ENCODE data around the gene TMEM72.
"Not testable (repeated sequence)": the region's sequence is repeated elsewhere in the genome, so short reads cannot be mapped to it uniquely, and the experiment has no call there.

Gene TMEM72

DNA sequence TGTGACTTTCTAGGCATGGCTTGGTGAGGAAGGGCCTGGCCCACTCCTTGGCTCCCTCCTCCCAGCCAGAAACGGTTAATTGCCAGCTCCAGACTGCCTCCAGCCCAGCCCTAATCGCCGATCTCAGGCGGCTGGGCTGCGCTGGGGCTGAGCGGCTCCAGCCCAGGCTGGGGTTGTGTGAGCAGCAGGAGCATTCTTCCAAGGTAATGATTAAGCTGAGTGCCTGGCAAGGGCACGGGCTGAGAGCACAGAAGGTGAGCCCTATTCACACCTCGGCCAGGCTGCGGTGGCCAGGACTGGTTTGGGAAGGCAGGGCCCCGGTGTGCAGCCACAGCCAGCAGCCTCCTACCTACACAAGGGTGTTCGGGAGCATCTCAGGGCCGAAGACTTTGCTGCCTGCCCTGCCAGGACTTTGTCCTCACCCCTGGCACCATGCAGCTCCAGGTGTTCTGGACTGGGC lies at the start of gene TMEM72:
TSS of gene TMEM72 (plus strand) at position 257 of the 460 bp plus-strand sequence. CDS start at position 433, 176 bp downstream.
- DNase-seq = no peak

DNA sequence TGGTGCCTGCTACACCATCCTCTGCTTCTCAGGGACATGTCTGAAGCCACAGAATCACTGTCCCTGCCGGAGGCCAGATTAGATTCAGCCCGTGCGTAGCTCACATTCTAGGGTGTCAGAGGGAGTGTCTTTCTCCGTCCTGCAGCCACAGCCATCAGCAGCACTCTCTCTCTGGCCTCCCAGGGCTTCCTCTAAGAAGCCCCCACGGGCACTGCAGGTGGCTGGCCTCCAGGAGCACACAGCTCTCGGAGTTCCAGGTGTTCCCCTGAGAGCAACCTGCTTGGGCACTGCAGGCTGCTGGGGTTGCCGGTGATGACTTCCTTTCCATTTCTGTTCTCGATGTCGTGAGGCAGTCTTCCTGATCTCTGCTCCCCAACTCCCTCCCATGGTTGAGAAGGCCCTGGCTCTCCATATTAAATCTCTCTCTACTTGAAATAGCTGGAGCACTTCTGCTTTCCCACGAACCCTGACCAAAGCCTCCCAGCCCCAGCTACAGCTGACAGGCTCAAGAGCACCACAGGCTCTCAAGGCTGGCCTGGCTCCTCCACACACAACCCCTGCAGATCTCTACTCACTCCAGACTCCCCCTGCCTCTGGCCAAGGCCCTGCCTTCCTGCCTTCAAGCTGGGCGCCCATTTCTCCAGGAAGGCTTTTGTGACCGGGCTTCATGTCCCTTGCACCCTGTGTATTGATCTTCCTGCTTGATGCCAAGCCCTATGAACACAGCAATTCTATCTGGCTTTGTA lies 49.0 kb upstream of the TMEM72 start:
- DNase-seq = no peak

DNA sequence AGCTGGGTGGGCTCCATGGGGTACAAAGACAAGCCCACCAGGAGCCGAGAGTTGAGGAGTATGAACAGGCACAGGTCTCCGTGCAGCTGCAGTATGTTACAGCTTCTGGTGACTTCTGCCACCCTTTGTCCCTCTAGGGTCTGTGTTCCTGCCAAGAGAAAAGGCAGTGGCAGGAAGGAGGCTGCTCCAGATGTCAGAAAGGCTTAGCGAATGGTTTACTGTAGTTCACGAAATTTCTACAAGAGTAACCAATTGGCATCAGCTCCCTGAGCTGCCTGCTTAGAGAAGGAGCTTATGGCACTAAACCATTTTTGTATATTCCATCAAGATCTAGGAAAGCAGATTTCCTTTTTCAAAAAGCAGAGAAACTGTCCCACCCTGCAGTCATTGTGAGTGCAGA lies 48.2 kb upstream of the TMEM72 start:
- DNase-seq = no peak

DNA sequence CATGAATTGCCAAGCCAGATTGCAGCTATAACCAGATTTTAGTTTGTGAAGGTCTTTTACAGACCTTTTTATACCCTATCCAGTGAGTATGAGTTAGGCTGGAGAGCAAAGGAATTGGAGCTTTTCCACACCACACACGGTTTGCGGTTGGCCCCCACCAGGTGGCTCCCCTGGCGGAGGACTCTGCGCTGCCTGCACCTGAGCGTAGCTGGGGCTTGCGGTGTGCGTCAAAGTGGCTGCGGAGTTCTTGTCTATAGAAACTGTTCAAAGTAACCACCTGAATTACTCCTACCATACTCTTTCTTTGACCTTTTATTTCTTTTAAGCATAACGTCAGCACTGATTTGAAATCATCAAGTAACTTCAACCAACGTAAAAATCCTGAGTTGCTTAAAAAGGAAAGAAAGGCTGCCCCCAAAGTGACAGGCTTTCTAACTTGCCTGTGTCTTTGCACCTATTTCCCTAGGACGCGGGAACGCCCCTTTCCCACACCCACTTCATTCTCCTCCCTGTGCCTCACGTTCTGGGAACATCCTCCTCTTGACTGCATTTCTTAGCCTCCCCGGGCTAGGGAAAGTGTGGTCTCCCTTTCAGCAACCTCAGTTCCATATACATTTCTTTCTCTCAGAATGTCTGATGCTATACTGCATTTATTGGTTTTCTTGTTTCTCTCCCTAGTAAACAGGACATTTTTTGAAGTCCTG lies 47.6 kb upstream of the TMEM72 start:
- DNase-seq = no peak

DNA sequence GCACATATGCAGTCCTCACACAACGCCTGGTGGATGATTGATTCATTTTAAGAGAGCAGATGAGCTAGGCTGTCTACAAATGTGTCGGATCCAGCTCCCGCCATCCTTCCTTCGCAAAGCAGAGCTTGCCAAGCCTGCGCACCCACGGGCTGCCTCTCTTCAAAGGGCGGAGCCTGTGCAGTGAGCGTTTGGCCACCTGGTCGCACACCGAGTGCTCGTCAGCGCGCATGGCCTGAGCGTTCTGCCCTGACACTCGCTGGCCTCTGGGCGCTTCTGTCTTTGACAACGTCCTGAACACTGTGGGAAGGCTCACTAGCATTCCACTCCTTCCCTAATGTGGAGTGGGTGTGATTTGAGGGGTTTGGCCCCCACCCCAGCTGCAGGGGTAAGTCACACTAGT lies 47.1 kb upstream of the TMEM72 start:
- no peak for DNase-seq

DNA sequence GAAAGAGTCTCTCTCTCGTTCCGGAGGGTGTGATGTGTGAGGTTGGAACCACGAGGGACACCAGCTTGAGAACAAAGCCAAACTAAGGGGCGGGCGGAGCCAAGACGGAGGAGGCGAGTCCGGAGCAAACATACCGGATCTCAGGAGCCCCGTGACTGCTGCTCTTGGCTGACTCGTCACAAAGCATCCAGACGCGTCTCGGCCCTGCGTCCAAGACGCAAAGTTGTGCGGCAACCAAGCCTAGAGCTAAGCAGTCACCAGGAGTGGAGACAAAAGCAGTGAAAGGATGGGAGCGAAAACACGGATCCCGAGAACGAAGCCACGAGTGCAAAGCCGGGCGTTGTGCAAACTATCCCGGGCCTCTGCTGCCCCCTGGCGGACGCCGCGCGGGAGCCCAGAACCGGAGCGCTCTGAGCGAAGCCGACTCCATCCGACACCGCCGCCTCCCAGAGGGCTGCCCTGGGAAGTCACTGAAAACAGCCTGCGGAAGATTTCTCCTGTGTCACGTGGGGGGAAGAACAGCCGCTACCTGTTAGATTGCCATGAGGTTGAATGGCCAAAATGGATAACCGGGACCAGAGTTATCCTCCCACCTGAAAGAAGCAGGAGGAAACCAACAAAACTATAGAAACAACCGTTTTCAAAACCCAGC lies 46.4 kb upstream of the TMEM72 start:
- peak; percentile 23 for DNase-seq

DNA sequence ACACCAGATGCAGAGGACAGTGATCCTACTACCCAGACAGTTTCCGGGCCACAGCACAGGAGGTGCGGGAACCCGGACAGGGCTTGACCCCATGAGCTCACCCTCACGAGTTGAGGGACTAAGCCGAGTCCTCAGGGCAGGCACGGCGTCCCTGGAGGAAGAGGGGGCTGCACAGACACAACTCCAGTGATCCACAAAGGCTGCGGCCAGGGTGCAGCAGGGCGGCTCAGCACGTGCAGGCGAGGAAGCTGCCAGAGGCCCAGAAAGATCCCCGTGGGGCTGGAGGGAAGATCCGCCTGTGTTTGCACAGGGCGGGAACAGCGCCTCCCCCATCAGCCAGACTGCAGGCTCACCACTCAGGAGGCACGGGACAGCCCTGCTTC lies 45.9 kb upstream of the TMEM72 start:
- no peak for DNase-seq

DNA sequence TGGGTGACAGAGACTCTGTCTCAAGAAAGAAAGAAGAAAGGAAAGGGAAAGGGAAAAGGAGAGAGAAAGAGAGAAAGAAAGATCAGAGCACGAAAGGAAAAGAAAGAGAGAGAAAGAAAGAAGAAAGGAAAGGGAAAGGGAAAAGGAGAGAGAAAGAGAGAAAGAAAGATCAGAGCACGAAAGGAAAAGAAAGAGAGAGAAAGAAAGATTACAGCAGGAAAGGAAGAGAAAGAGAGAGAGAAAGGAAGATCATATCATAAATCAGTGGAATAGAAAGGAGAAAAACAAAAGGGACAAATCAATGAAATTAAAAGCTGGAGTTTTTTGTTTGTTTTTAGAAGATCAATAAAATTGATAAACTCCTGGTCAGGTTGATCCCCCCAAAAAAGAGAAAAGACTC lies 44.8 kb upstream of the TMEM72 start:
- DNase-seq = not testable (repeated sequence)

DNA sequence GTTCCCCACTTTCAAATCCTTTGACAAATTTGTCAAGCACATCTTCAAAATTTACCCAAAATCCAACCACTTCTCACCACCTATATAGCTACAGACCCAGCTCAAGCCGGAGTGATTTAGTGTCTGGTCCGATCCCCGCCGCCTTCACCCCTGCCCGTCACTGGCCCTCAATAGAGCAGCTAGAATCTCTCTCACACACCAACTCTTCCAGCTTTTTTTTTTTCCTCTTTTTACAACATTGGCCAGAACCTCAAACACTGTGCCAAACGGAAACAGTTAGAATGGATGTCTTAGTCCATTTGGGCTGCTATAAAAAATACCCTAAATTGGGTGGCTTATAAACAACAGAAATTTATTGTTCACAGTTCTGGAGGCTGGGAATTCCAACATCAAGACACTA lies 41.1 kb upstream of the TMEM72 start:
- DNase-seq = no peak

DNA sequence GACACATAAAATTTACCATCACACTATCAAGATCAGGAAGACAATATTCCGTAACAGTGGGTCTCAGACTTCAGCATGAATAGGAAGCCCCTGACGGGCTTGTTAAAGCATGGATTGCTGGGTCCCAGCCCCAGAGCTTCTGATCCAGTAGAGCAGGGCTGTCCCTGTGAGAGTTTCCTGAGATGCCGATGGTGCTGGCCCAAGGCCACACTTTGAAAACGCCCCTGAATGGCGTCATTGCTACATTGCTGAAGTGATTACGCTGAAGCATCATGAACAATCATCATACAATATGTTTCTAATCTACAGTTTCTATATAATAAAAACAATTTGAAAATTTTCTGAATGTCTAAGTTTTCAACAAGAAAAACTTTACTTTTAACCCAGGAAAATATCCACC lies 38.0 kb upstream of the TMEM72 start:
- no peak for DNase-seq

DNA sequence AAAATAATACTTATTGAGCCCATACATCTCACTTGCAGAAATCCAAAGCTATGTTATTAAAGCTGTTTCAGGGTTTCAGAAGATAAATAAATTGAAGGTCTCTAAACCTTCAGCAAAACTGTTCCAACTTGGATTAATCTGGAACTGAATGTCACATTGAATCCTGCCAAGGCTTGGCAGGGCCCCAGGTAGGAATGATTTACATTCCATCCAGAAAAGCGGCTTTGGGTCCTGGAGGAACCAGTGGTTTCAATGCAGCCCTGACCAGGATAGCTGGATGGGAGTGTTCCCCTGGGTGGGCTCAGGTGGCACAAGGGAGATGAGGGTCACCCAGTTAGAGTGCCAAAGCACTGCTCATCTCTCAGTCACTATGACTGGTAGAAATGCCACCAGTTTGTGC lies 37.0 kb upstream of the TMEM72 start:
- no peak for DNase-seq

DNA sequence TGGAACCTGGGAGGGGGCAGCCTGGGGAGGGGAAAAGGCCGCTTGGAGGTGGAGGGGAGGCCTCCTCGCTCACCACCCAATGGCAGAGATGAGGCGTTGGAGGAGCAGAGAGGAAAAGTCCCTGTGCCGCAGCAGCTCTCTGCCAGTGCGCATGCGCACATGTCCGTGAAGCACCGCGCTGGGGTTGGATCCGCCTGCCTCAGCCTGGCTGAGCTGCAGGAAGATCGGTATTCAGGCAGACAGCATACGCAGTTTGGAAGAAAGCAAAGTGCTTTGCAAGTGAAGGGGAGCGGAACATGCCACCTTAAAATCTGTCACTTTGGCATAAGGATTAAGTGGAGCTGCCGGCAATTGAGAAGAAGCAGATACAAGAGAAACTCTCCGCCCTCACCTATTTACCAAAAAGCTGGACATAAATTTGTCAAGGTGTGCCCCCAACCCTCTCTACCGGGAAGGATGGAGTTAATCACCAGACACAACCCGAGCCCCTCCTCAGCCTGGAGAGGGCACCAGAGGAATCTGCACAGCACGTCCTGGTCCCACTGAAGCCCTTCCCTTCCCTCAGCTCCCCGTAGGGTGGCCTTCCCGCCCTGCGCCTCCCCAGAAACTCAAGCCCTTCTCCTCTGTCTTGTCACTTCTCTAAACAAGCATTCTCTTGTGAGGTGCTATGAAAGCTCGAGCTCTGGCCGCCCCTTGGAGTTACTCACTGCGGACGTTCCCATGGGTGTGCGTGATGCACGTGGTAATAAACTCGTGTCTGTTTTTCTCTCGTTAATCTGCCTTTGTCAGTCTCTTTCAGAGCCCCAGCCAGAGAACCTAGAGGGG lies 32.2 kb upstream of the TMEM72 start:
- peak; percentile 17 for DNase-seq

DNA sequence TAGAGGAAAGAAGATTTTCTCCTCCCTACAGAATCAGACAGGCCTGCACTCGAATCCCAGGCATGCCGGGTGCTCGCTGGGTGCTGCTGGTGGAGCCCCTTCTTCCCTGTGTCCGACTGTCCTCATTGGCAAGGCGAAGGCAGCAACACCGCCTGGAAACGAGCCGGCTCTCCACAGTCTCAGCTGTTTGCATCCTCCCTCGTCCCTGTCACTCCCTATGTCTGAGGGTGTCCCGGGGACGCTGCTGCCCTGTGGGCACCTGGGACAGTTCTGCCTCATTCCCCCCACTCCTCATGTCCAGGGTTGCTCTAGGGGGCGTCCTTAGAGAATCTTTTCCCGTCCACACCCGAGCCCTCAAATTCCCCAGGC lies 31.6 kb upstream of the TMEM72 start:
- no peak for DNase-seq

DNA sequence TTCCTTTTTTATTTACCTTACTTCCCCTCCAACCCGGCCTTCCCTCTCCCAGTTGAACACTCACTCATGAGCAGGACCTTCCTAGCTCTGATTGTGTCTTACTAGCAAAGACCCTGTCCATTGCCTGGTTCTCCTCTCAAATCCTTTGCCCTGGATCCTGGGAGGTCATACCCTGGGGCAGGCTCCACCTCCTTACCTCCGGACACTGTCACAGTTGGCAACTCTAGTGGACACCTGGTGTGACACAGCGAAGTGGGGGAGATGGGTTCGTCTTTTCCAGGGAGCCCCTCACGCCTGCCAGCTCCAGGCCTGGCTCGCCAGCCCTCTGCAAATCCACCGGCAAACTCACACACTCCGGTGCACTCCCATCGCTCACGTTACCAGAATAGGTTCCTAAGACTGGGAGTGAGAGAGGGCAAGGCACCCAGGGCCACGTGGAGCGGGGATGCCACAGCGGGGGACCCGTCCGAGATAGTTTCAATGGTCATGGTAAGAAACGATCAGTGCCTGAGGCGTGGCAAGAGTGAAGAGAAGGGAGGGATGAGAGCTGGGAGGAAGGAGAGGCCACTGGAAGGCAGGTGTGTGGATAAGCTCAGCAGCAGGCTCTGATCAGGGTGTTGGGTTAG lies 30.9 kb upstream of the TMEM72 start:
- no peak for DNase-seq

DNA sequence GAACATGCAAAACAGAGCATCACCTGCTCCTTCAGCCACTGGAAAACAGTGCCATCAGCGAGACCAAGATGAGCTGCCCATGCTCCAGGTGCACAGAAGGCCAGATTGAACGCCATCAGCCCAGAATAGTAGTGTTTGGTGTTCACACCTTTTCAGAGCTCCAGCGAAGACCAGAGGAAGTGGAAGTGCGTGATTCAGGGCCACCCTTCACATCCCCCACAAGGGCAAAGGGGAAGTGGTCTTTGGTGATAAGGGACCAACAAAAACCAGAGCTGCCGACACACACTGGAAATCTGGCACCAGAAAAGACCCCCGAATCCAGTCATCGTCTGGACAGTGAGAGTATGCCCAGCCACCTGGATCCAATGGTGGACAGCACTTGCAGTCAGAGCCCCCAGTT lies 29.5 kb upstream of the TMEM72 start:
- DNase-seq = no peak

DNA sequence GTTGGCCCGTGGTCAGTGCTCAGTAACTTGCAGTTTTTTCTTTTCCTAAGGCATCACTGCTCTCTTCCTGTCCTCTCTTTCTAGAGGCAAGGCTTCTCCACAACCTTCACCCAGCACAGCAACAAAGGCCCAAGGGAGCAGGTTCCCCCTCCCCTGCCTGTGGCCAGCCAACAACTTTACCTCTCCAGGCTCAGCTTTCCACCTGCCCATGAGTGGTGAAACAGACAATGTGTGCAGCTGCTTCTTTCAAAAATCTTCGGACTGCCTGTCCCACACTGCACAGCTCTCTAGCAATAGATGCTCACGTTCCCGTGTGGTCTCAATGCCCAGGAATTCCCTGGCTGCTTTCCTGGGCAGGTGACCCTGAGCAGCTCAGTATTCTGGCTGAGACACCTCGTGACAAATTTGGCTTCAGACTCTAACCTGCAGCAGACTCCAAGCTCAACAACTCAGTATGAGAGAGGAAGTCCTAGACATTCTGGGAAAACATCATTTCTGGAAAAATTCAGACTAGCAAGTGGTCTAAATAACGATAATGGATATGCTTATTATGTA lies 28.9 kb upstream of the TMEM72 start:
- no peak for DNase-seq

DNA sequence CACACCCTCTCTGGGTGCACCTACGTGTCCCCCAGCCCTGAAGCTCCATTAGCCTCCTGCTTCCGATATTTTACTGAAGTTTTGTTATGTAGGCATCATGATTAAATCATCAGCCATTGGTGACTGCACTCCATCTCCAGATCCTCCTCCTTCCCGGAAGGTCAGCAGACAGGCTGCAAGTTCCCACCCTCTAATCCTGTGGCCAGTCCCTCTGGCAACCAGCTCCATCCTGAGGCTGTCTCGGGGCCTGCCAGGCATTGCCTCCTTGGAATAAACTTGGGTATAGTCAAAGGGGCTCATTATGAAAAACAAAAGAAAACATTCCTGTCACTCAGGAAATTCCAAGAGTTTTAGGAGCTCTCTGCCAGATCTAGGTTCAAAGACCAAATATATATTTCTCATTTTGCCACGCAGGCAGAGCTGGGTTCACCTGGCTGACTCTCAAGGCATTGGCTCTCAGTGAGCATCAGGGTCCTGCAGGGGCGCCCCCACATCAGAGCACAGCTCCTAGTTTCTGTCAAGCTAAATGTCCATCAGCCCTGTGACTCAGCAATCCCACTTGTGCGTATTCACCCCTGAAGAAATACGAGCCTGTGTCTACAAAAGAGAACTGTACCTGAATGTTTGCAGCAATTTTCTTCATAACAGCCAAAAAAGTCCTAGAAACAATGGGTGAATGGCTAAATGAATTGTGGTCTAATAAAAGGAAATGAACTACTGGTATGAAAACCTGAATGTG lies 27.4 kb upstream of the TMEM72 start:
- DNase-seq = no peak

DNA sequence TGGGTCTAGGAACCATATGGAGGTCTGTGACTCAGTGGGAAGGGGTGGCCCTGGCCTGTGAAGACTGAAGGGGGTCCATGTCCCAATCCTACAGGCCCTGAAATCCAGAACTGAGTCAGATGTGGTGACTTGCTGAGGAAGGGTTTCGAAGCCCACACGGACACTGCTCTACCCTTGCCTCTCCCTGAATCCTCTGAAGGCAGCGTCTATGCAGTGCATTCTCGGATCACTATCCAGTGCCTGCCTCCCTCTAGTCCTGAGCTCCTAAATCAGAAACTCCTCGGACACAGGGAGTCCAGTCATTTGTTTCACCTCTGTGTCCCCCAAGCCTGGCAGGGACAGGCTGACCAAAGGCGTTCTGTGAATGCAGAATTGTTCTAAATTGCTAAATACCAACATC lies 25.4 kb upstream of the TMEM72 start:
- DNase-seq = no peak

DNA sequence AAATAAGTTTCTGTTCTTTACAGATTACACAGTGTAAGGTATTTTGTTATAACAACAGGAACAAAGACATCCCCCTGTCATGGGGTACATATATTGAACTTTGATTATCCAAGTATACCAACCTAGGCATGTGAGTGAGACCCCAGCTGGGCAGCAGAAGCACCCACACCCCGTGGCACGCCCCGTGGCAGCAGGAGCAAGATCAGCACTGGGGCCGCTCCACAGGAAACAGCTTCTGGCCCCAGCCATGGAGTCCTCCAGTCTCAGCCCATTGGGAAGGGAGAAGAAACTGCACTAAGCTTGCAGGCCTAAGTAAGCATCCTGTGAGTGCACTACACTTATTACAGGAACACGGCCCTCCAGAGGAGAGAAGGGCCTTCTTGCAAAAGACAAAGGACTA lies 24.2 kb upstream of the TMEM72 start:
- no peak for DNase-seq

DNA sequence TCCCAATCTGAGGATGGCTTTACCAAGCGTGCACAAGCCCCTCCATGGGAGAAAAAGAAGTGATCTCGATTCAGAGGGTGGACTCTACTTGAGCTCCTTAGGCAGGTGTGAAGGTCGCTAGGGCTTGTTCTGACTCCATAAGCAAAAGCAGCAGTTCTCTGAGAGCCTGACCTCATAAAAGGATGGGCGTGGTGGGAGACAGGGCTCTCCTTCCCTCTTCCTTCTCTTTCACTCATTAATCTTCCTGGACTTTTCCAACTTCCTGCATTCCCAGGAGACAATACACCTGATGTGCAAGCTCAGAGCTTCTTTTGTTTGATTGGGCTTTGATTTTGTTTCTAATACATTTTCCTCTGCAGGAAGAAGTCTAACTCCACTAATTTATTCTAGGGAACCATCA lies 22.3 kb upstream of the TMEM72 start:
- DNase-seq = no peak

DNA sequence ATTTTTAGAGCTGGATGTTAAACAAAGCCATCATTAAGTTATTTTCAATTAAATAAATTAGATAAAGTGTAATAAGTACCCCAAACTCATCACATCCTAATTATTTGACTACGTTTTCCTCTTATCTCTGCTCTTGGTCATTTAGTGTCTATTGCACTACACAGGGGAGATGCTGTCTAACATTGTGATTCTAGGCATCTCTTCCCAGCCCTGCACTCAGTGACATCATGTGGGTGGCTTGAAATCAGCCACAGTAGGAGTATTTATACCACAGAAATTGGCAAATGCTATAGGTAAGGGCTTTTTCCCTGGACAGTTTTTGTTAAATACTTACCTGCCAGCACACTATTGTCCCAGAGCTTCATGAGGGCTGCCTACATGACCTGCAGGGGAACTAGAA lies 21.3 kb upstream of the TMEM72 start:
- DNase-seq = no peak

Data from NCI-H446 treated with DMSO at 0.1 percent for 48 hours (cell line).